ENCODE measurements around the gene KIAA0586.

DNA sequence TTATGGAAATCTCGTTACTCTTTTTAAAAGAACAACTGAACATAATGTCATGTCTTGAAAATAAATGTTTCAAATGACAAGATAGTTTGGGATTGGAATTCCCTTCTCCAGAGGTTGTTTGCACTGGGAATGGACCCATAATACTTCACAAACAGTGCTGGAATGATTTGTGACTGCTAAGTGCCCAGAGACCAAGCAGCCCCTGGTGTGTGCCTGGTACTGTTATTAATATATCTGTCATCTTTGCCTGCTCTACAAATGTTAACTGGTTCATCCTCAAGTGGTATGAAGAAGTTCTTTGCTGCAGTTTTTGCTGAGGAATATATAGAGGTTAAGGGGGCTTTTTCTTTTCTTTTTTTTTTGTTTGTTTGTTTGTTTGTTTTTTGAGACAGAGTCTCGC is 145.3 kb downstream of the KIAA0586 start:
- TF ChIP-seq, protein P1, sequence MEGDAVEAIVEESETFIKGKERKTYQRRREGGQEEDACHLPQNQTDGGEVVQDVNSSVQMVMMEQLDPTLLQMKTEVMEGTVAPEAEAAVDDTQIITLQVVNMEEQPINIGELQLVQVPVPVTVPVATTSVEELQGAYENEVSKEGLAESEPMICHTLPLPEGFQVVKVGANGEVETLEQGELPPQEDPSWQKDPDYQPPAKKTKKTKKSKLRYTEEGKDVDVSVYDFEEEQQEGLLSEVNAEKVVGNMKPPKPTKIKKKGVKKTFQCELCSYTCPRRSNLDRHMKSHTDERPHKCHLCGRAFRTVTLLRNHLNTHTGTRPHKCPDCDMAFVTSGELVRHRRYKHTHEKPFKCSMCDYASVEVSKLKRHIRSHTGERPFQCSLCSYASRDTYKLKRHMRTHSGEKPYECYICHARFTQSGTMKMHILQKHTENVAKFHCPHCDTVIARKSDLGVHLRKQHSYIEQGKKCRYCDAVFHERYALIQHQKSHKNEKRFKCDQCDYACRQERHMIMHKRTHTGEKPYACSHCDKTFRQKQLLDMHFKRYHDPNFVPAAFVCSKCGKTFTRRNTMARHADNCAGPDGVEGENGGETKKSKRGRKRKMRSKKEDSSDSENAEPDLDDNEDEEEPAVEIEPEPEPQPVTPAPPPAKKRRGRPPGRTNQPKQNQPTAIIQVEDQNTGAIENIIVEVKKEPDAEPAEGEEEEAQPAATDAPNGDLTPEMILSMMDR (IDR thresholded peaks at IDR 0.05), result no peak
- no peak for TF ChIP-seq POLR2A (IDR thresholded peaks at IDR 0.05)

All from esophagus squamous epithelium (tissue), 4 donors.